ENCODE data around the gene ABCF3. TPM values are rescaled to one million over a fixed set of nuclear protein-coding genes. Genes with fewer than 3 reads are reported as not detected.

The ABCF3 gene
- total and polyA plus RNA-seq, 2 donors (not counting 3 experiments of a cell fraction or from before 2014, with no cell fraction given) = 68.8 to 73.4 TPM

DNA sequence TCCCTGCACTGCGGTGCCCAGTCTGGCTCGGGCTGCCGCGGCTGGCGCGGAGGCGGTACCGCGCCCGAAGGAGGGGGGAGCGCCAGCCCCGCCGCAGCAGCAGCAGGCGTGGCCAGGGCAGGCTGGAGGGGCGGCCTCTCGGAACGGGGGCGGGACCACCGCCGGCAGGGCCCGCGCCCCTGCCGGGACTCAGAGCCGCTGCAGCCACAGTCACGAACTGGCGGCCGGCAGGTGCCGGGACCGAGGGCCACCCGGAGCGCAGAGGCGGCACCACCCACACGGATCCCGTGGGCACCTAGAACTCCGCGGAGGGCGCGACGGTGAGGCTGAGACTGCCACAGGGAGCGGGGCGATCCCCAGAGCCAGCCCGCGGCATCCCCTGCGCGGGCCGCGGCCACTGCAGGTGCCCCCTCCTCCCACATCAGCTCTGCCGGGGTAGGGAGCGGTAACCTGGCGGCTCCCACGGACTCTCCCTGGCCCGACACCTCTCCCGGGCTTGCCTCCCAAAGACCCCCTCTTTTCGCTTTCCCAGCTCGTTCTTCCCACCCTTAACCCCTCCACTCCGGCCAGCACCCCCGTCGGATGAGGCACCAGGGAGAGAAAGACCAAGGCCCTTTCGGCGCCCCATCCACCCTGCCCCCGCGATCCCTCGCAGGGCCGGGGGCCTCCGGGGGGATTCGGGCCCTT lies 43.5 kb downstream of the ABCF3 start, which contains the start of gene VWA5B2:
VWA5B2 (plus strand) TSS at position 192 of the 687 bp plus-strand sequence. CDS start 944 bp downstream, outside the sequence.
- no TSS peak for BruUV-seq (replicated peaks)
- ChIA-PET CTCF (interaction anchor here (1.2 to 4.3 kb wide), 4 partner anchors 10 to 60 kb away, joined by 3 to 98 read pairs (median 34); no protein-coding TSS in a partner anchor), POLR2A (no interaction called here)
- H3K36me3 ChIP-seq (ENCODE audit: control insufficient read depth in 2 of 2, extremely low read depth in 1 of 2, insufficient read depth in 2 of 2, low read length in 2 of 2) = no peaks in the 10 kb centered on the region
- TF ChIP-seq, protein P1, sequence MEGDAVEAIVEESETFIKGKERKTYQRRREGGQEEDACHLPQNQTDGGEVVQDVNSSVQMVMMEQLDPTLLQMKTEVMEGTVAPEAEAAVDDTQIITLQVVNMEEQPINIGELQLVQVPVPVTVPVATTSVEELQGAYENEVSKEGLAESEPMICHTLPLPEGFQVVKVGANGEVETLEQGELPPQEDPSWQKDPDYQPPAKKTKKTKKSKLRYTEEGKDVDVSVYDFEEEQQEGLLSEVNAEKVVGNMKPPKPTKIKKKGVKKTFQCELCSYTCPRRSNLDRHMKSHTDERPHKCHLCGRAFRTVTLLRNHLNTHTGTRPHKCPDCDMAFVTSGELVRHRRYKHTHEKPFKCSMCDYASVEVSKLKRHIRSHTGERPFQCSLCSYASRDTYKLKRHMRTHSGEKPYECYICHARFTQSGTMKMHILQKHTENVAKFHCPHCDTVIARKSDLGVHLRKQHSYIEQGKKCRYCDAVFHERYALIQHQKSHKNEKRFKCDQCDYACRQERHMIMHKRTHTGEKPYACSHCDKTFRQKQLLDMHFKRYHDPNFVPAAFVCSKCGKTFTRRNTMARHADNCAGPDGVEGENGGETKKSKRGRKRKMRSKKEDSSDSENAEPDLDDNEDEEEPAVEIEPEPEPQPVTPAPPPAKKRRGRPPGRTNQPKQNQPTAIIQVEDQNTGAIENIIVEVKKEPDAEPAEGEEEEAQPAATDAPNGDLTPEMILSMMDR (IDR thresholded peaks at IDR 0.05; ENCODE audit: extremely low read depth in 1 of 2, insufficient read depth in 1 of 2, low read depth in 1 of 2, low read length in 2 of 2) = peak in 1 of 2 donors; percentile 34
- TF ChIP-seq FOS (IDR thresholded peaks at IDR 0.05; ENCODE audit: borderline replicate concordance, insufficient read depth, low read length) (no peak), EZH2 (IDR thresholded peaks at IDR 0.05; ENCODE audit: borderline replicate concordance, low read depth, low read length, severe bottlenecking) (peak; percentile 77)
- peak within 1 kb of the TSS; percentile 28 for H3K4me2 ChIP-seq (ENCODE audit: insufficient read depth, low read length)
- H3K9me3 ChIP-seq (replicated peaks; ENCODE audit: control insufficient read depth, insufficient read depth, low read length) = no peaks in the 10 kb centered on the region
- peaks cover 38 to 57% of the 10 kb centered on the region in 2 experiments for H3K27me3 ChIP-seq (ENCODE audit: control insufficient read depth in 2 of 2, insufficient read depth in 2 of 2, low read length in 2 of 2)
- intact Hi-C loops (cut with micrococcal nuclease) = loop anchor here (5.0 kb wide), 1 partner anchor 42 kb away; the partner anchor contains the start of gene ABCF3
- H2AFZ ChIP-seq (ENCODE audit: low read depth, low read length) = peak within 1 kb of the TSS; percentile 54
- no peaks in the 10 kb centered on the region for H3K79me2 ChIP-seq (ENCODE audit: control insufficient read depth, insufficient read depth, low read length)
- H4K20me1 ChIP-seq (replicated peaks; ENCODE audit: control insufficient read depth, extremely low read depth, insufficient read depth, low read length) = no peaks in the 10 kb centered on the region
- no peak within 1 kb of the TSS for H3K9ac ChIP-seq (replicated peaks; ENCODE audit: extremely low read depth, insufficient read depth, low read length)
- dilution Hi-C loops (cut with MboI; ENCODE audit: extremely low pct_ligation_motif_present, low sequenced_read_pairs) = no loop called here
- no peaks in the 10 kb centered on the region for H3K9me1 ChIP-seq (replicated peaks; ENCODE audit: control insufficient read depth, extremely low read depth, insufficient read depth, low read length)
- peaks cover 4% of the 10 kb centered on the region for H3K4me1 ChIP-seq (ENCODE audit: control insufficient read depth, extremely low read depth, insufficient read depth, low read length)
- H3K27ac ChIP-seq (ENCODE audit: insufficient read depth, low read depth, low read length) = no peak within 1 kb of the TSS
- FAIRE-seq (no peak), DNase-seq (ENCODE audit: low read depth, low spot score) (peak; percentile 60)
- H3K4me3 ChIP-seq (replicated peaks in 1 of 3; ENCODE audit: insufficient read depth in 1 of 3, low read depth in 1 of 3, low read length in 3 of 3) = peak within 1 kb of the TSS in 1 of 3 experiments; percentile 25
